GM20000 (cell line): ENCODE measurements around the gene ZNF12.
"Not testable (repeated sequence)": the region's sequence is repeated elsewhere in the genome, so short reads cannot be mapped to it uniquely, and the experiment has no call there.

ENCODE experiments used
- DNase-seq: peaks from one replicate; pipeline ENCODE4 v3.0.0; 2012; ENCODE audit warnings: low spot score
- CTCF ChIP-seq: IDR thresholded peaks from 2 replicates; pipeline ENCODE4 v1.5.1; 2012; ENCODE audit warnings: mild to moderate bottlenecking, control low read depth; ENCODE audit errors: extremely low read depth, missing control alignments

Gene ZNF12

DNA sequence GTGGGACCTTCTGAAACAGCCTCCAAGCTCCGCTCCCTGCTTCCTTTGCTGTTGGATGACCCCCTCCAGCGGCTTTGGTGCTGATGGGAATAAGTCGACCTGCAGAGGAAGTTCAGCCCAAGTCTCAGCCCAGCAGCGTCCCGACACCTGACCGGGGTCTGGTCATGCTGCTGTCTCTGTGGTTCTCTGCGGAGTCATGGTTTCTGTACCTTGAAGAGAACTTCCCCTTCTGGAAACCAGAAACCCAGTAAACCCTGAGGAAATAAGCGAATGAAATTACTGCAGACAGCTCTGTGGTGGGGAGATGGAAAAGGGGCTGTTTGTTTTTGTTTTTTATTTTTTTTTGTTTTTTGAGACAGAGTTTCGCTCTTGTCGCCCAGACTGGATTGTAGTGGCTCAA, 18.3 kb upstream of the ZNF12 start:
- peak; percentile 79 for DNase-seq
- no peak for TF ChIP-seq CTCF

- not testable (repeated sequence) for DNase-seq
These were observed 17.6 kb upstream of the ZNF12 start for GRCh38 chr7:6724351-6724750.

DNA sequence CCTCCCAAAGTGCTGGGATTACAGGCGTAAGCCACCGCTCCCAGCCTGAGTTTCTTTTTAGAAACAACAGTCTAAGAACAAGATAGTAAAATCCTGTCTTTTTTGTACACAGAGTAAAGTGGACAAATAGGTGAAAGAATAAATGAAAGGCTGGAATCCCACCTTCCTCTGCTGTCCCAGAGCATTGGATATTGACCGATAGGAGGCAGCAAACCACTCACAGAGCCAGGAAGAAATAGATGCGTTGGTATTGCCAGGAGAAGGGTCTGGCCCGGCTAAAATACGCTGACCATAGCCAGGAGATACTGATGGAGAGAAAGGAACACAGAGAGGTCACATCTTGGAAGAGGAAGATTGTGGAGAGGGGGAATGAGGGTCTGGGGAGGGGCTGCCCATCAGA, 11.4 kb upstream of the ZNF12 start:
- TF ChIP-seq CTCF = no peak
- DNase-seq = no peak

GRCh38 chr7:6715898-6716297, 9.2 kb upstream of the ZNF12 start:
- not testable (repeated sequence) for DNase-seq

GRCh38 chr7:6714360-6714759, 7.6 kb upstream of the ZNF12 start:
- no peak for TF ChIP-seq CTCF
- DNase-seq = no peak

DNA sequence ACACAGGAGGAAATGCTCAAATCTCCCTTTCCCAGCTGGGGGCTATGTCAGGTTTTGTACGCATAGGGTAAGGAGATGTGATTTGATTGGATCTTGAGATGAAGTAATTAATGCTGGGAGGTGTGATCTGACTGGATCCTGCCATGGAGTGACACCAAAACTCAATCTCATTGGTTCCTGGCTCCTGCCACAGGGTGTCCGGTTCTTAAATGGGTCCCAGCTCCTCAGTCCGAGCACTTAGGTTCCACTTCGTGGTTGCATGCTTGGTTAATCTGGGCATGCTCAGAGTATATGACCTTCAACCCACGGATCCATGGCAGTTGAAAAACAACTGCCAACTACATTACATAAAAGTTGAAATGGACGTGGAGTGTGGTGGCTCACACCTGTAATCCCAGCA, 3.1 kb upstream of the ZNF12 start:
- TF ChIP-seq CTCF = no peak

DNA sequence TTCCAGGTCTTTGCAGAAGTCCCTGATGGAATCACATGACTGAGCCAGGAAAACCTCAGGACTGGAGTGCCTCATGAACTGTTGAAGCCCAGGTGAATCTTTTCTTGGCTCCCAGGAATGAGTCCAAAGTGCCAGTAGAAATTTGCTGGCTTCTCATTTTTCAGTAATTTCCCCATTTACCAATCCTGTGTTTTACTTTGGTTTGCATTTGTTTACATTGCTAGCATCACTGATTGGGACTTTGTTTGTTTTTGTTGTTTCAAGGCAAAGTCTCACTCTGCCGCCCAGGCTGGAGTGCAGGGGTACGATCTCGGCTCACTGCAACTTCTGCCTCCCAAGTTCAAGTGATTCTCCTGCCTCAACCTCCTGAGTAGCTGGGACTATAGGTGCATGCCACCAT, 1.6 kb upstream of the ZNF12 start:
- TF ChIP-seq CTCF = no peak

More for the DNA sequence above, 3.1 kb upstream of the ZNF12 start:
- no peak for DNase-seq

GRCh38 chr7:6705959-6706665, 635 bp downstream of the ZNF12 start:
- no peak for TF ChIP-seq CTCF
- DNase-seq = peak; percentile 33

More for the DNA sequence above, 1.6 kb upstream of the ZNF12 start:
- DNase-seq = no peak
